NCI-H510A (cell line): ENCODE results near the gene SLC15A4.

Source experiments
- DNase-seq: peaks from one replicate; lab custom pipeline; 2025; lab: John Stamatoyannopoulos, UW

The SLC15A4 gene

DNA sequence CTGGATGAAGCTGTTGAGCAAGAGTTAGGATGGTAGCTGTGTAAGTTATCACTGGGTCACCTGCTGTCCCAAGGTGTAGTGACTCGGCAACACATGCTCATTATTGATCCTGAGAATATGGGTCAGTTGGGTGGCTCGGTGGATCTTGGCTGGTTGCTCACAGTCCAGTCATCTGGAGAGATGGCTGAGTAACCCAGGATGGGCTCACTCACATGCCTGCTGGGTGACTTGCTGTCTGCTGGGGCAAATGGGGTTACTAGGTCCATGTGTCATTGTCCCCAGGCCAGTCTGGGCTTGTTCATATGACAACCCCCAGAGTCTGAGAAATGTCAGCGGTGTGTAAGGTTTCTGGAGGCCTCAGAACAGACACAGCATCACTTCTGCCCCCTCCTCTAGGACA lies 69.5 kb downstream of the SLC15A4 start:
- no peak for DNase-seq

DNA sequence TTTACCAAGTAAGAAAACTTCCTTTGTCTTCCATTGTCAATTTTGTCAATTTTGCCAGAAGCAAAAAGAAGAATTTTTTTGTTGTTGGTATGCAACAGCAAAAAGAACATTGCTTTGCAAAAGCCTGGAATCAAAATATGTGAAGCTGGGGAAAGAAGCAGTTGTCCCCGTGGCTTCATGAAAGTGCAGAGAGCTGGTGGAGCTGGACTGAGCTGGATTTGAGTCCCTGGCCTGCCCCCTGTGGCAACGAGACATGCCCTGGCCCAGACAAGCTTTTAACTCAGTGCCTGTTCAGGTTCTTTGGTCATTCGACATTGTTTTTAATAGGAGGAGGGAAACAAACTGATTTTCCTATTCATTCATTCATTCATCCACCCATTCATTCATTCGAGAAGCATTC lies 70.3 kb downstream of the SLC15A4 start:
- DNase-seq, result no peak

DNA sequence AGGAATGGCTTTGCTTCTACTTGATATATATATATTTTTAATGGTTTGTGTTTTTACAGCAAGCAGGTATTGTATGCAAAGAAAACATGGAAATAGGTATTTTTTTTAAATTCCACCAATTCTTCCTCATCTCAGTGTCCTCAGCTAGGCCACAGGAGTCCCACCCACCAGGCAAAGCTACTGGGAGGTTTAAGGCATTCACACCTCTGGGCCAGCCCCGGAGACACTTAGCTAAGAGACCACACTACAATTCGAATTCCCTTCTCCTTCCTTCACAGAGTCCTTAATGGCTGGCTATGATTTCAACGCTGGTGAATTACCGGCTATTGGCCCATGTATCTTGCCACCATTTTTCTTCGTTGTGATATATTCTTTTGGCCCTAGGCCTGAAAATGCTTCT lies 71.4 kb downstream of the SLC15A4 start:
- DNase-seq, result no peak

DNA sequence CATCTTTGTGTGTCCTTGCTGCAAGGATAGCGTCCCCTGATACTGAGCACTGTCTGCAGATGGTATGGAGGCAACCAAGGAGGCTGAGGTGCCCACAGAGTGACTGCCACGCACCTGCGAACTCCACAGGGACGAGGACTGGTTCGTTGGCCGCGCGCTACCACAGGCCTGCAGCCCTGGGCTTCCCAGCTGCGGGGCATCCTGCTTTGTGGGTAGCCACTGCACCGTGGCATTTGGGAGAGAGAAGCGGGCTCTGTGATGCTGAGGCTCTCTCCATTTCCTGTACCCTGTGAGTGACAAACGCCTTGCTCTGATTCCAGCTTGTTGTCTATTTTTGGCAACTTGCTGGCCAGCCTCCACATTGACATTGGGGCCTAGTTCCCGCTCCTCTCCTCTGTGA lies 76.3 kb downstream of the SLC15A4 start:
- no peak for DNase-seq

DNA sequence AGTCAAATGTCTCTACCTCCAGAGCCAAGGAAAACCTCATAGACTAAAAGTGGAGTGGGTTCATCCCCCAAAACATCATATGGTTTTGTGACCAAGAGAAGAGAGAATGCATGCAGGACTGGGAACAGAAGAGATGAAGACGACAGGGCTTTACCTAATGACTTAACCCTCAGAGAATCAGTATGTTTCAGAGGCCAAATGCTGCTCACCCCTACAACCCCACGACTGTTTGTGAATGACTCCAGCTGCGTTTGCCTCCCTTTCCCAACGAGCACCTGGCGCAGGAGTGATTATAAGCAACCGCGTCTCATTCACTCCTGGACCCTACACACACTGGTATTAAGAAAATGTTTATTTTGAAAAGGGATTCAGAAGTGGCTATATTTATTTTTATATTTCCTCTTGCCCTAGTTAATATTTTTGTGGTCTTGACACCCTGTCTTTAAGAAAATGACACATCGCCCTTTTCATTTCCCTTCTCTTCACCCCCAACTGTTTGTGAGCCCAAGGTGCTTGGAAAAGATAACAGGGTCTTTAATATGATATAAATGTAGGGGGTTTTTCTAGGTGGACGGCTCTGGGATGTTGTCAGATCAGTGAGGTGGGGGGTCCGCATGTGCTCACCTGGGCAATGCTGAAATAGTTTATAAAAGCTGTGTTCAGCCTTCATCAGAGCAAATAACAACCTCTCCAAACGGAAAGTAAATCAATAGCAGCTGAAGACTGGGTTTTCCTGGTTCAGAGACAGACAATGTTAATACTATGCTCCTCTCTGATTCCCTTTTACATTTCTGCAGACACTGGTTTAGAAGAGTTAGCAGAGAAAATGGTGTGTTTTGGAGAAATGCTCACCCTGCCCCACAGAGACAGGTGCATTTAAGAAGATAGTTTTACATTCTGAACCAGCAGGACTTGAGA lies 77.7 kb downstream of the SLC15A4 start:
- peak; percentile 16 for DNase-seq

DNA sequence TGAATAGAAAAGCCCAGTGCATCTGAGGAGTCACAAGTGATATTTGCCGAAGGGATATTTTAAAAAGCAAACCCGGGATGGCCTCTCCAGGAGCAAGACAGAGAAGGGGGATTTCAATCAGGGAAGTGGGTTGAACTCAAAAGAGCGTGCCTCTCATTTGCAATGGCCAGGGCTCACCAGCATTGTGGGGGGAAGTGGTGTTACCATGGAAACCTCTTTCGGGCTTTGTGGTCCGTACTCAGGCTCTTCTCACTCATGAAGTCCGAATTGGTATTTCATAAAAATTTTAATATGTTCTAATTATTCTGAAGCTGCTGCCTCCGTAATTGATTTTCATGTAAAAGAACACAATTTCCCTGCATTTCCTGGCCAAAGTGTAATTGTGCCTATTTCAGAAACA lies 79.8 kb downstream of the SLC15A4 start:
- DNase-seq, result no peak
